ENCODE results near the gene PPP2R2C.

The PPP2R2C gene

GRCh38 chr4:6351246-6352000 lies 121.0 kb downstream of the PPP2R2C start:
- Histone ChIP-seq H2AFZ (no peak overlapping the region), H3K9ac (no peak overlapping the region), H3K27me3 (ENCODE audit: control insufficient read depth, insufficient read depth, low read length) (no peaks in the 10 kb centered on the region), H3K4me2 (ENCODE audit: low read length) (no peak overlapping the region), H3K4me1 (no peaks in the 10 kb centered on the region), H3K79me2 (no peaks in the 10 kb centered on the region), H3K4me3 (ENCODE audit: low read depth, low read length) (no peak overlapping the region), H3K36me3 (ENCODE audit: control insufficient read depth, insufficient read depth, low read length) (no peaks in the 10 kb centered on the region), H3K9me3 (ENCODE audit: control insufficient read depth, low read length) (no peaks in the 10 kb centered on the region), H3K27ac (no peak overlapping the region)
- no peak for TF ChIP-seq CTCF (IDR thresholded peaks at IDR 0.05)

- Histone ChIP-seq H3K36me3 (ENCODE audit: control insufficient read depth, insufficient read depth, low read length) (no peaks in the 10 kb centered on the region), H3K4me2 (ENCODE audit: low read length) (no peak overlapping the region), H3K79me2 (no peaks in the 10 kb centered on the region), H3K27ac (no peak overlapping the region), H2AFZ (no peak overlapping the region), H3K27me3 (ENCODE audit: control insufficient read depth, insufficient read depth, low read length) (no peaks in the 10 kb centered on the region), H3K4me3 (ENCODE audit: low read depth, low read length) (no peak overlapping the region), H3K9ac (no peak overlapping the region), H3K9me3 (ENCODE audit: control insufficient read depth, low read length) (no peaks in the 10 kb centered on the region), H3K4me1 (no peaks in the 10 kb centered on the region)
- no peak for TF ChIP-seq CTCF (IDR thresholded peaks at IDR 0.05)
Observed at GRCh38 chr4:6350646-6351045, 121.8 kb downstream of the PPP2R2C start.

GRCh38 chr4:6349896-6350603 lies 122.4 kb downstream of the PPP2R2C start:
- Histone ChIP-seq H3K79me2 (no peaks in the 10 kb centered on the region), H3K9ac (no peak overlapping the region), H3K27me3 (ENCODE audit: control insufficient read depth, insufficient read depth, low read length) (no peaks in the 10 kb centered on the region), H3K9me3 (ENCODE audit: control insufficient read depth, low read length) (no peaks in the 10 kb centered on the region), H3K27ac (no peak overlapping the region), H3K36me3 (ENCODE audit: control insufficient read depth, insufficient read depth, low read length) (no peaks in the 10 kb centered on the region), H2AFZ (no peak overlapping the region), H3K4me2 (ENCODE audit: low read length) (no peak overlapping the region), H3K4me1 (no peaks in the 10 kb centered on the region), H3K4me3 (ENCODE audit: low read depth, low read length) (no peak overlapping the region)
- no peak for TF ChIP-seq CTCF (IDR thresholded peaks at IDR 0.05)

GRCh38 chr4:6348408-6348807 lies 124.0 kb downstream of the PPP2R2C start:
- Histone ChIP-seq H3K9ac (no peak overlapping the region), H3K4me3 (ENCODE audit: low read depth, low read length) (no peak overlapping the region), H3K79me2 (no peaks in the 10 kb centered on the region), H2AFZ (no peak overlapping the region), H3K4me2 (ENCODE audit: low read length) (no peak overlapping the region), H3K4me1 (no peaks in the 10 kb centered on the region), H3K9me3 (ENCODE audit: control insufficient read depth, low read length) (no peaks in the 10 kb centered on the region), H3K36me3 (ENCODE audit: control insufficient read depth, insufficient read depth, low read length) (no peaks in the 10 kb centered on the region), H3K27ac (no peak overlapping the region), H3K27me3 (ENCODE audit: control insufficient read depth, insufficient read depth, low read length) (no peaks in the 10 kb centered on the region)
- no peak for TF ChIP-seq CTCF (IDR thresholded peaks at IDR 0.05)

Measured in parathyroid adenoma (tissue), 2 donors.